ENCODE data around the gene KSR1. TPM values are rescaled to one million over a fixed set of nuclear protein-coding genes. Genes with fewer than 3 reads are reported as not detected.
A peak's percentile ranks its signal among the peaks of the same experiment; 100 is the strongest.

The KSR1 gene
- total and polyA plus RNA-seq, 10 of the 15 experiments (the other 5 are each of a cell fraction or from before 2014, with no cell fraction given): 0.97 to 66.6 (median 22.9) TPM

GRCh38 chr17:27473748-27474609 is 17.7 kb downstream of the KSR1 start (continued):
- TF ChIP-seq ZBTB4 (CRISPR knock-in tag; IDR thresholded peaks at IDR 0.05): no peak
- peak; percentile 59; the same call in 1 of the 2 replicates for TF ChIP-seq CREM (IDR thresholded peaks at IDR 0.05; ENCODE audit: low read depth)
- peak; percentile 94 for TF ChIP-seq RUNX3 (IDR thresholded peaks at IDR 0.05; ENCODE audit: low read length)
- no peak for TF ChIP-seq E2F8 (IDR thresholded peaks at IDR 0.05; ENCODE audit: low read depth, partially characterized antibody)
- TF ChIP-seq PML (IDR thresholded peaks at IDR 0.05; ENCODE audit: low read length): no peak
- no peak for TF ChIP-seq FOXK2 (IDR thresholded peaks at IDR 0.05)
- TF ChIP-seq IKZF1 (conservative IDR thresholded peaks at IDR 0.05): peak; percentile 94
- 0 out of 2 replicates have a peak, but pooled peaks have one; percentile 64 for TF ChIP-seq MTA3 (IDR thresholded peaks at IDR 0.05; ENCODE audit: borderline replicate concordance, low read length)
- peak; percentile 73; the same call in 1 of the 2 replicates for TF ChIP-seq ZBED1 (IDR thresholded peaks at IDR 0.05; ENCODE audit: borderline replicate concordance)
- no peak for TF ChIP-seq NR2C2 (IDR thresholded peaks at IDR 0.05; ENCODE audit: borderline replicate concordance, control insufficient read depth, insufficient read length, low read depth)
- peak; percentile 74 for TF ChIP-seq POLR2AphosphoS5 (IDR thresholded peaks at IDR 0.05; ENCODE audit: low read length)
- TF ChIP-seq RFX5 (IDR thresholded peaks at IDR 0.05; ENCODE audit: low read depth, low read length): no peak
- peak; percentile 56 for TF ChIP-seq NKRF (conservative IDR thresholded peaks at IDR 0.05)
- TF ChIP-seq ETV6 (conservative IDR thresholded peaks at IDR 0.05 in 1 of 2, IDR thresholded peaks at IDR 0.05 in 1 of 2; ENCODE audit: borderline replicate concordance in 1 of 2, low read depth in 1 of 2): peak in 1 of 2 experiments; percentile 84; a peak in 1 of 4 replicates
- TF ChIP-seq ZNF217 (IDR thresholded peaks at IDR 0.05): peak; percentile 57; the same call in 1 of the 2 replicates
- TF ChIP-seq PAX8 (IDR thresholded peaks at IDR 0.05): no peak
- no peak for TF ChIP-seq CHD2 (IDR thresholded peaks at IDR 0.05; ENCODE audit: borderline replicate concordance, low read depth, low read length)
- TF ChIP-seq MAX (IDR thresholded peaks at IDR 0.05; ENCODE audit: low read depth, low read length): peak; percentile 39

Measured in GM12878 (cell line).